Stimulated activated CD8-positive, alpha-beta memory T cell treated with anti-CD3 and anti-CD28 coated beads, Interleukin-4, amount 100 ng/mL, for 24 hours (primary cell): ENCODE results near the gene LRRC59.
A peak's percentile ranks its signal among the peaks of the same experiment; 100 is the strongest.
"Not testable (repeated sequence)": the region's sequence is repeated elsewhere in the genome, so short reads cannot be mapped to it uniquely, and the experiment has no call there.

Experiments used
- DNase-seq: peaks from one replicate; pipeline ENCODE4 v3.0.0-alpha.2; 2020; ENCODE audit warnings: low read depth

The LRRC59 gene

DNA sequence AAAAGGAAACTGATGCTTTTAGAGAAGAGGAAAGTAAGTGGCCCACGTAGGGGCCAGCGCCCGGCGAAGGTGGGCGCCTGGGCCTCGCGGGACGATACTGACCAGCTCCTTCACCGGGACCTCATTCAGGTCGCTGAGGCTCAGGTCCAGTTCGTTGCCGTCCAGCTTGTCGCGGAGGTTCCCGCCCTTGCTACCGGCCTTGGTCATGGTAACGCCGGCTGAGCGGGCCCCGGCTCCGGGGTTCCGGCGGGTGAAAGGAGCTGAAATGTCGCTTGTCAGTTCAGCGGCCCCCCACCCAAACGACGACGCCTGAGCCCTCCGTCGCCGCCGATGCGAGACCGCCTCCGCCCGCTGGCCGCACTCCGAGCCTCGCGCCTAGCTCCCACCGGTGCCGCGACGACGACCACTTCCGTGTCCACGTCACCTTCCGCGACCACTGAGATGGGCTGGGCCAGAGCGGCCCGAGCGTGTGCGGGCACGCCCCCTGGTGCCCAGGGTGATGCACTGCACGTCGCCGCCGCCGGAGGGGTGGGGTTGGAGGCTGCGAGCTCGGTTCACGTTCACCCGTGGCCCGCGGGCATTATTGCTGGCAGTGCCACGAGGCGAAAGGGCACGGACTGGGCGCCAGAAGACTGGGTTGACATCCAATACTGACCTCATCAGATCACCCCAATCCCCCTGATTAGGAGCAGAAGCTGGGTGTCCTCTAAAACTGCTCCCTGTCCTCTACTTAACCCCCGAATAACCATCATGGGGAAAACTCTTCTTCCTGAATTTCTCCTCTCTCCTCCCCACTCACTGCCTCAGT, at the start of gene LRRC59:
Gene LRRC59, minus strand, starts transcription at position 413 of the 808 bp plus-strand sequence. Its CDS starts 206 bp downstream, at position 207.
- peak; percentile 87 for DNase-seq

DNA sequence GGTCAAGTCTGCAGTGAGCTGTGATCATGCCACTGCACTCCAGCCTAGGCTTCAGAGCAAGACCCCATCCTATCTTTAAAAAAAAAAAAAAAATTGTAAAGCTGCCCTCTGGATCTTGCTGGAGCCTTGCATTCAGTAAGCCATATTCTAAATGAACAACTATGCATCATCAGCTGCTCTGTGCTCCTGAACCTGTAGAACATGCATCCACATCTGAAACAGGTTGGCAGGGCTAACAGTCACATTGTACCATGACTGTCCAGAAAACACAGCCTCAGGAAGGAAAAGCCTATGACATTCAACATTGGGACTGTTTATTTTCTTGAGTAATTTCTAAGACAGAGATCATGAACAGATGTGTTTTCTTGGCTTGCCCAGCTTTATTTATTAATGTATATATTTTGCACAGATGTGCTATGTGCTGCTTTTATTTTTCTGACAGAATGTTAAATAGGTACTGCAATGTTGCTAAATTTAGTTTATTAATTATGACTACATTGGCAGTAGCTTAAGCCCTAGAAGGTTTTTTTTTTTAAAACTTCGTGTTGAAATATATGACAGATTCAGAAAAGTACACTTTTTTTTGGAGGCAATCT, 48.5 kb upstream of the LRRC59 start:
- DNase-seq = no peak

- no peak for DNase-seq
Measured at GRCh38 chr17:50444841-50445715, 47.8 kb upstream of the LRRC59 start.

DNA sequence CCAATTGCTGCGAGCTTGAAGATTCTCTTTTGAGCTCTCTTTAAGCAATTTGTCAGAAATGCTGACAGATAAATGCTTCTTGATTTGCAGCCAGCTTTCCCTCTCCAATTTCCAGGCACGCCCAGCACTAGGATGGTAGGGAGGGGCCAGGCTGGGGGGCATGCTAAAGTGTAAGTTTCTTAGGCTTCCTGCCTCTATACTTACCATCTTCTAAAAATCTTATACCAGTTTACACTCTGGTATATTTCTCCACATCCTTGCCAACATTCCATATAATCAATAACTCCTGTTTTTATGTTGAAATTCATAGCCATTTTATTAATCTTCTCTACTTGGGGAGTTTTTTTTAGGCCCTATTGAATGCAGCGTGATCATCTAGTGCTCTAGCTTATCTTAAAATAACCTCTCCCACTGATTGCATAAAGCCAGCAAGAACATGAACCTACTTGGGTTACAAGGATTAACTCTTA, 46.2 kb upstream of the LRRC59 start:
- no peak for DNase-seq

DNA sequence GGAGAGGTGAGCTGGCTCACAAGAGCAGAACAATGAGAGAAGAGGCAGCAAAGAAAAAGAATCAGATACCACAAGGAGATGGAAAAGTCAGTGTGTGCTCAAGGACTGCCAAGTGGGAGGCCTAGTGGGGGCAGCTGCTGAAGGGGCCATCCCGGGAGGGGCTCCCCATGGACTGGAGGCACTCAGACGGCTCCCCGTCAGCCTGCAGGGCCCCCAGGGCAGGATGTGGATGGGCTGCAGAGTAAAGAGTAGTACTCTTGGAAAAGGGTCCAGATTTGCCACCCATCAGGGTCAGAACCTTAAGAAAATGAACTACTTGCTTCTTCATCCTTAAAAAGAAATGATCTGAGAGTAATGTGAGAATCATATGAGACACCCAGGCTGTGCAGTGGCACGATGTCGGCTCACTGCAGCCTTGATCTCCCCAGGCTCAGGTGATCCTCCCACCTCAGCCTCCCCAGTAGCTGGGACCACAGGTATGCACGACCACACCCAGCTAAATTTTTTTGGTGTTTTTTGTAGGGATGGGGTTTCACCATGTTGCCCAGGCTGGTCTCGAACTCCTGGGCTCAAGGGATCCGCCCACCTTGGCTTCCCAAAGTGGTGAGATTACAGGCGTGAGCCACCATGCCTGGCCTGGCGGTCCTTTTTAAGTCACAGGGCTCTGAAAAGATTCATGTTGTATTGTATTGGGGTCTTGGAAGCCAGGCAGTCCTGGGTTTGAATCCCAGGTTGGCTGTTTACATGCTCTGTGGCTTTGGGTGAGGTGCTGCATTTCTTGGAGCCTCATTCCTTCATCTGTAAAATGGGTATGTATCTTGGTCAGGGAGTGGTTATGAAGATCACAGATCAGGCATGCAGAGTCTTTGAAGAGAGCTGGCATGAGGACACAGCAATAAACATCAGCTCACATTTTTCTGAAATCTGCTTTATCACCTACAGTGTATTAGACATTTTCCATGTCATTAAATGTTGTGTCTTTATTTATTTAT, 43.8 kb upstream of the LRRC59 start:
- DNase-seq = no peak

GRCh38 chr17:50440172-50440837, 43.0 kb upstream of the LRRC59 start:
- DNase-seq = no peak

GRCh38 chr17:50439008-50439407, 41.7 kb upstream of the LRRC59 start:
- no peak for DNase-seq

DNA sequence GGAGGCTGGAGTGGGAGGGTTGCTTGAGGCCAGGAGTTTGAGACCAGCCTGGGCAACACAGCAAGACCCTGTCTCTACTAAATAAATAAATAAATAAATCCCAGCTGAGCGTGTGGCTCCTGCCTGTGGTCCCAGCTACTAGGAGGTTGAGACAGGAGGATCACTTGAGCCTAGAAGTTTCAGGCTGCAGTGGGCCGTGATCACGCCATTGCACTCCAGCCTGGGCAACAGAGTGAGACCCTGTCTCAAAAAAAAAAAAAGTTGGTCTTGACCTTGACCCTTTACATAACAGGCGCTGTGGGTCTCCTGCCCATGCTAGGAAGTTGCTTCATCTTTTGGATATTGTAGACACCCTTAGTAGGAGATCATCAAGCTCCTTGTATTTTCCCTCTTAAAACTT, 40.1 kb upstream of the LRRC59 start:
- DNase-seq = no peak

DNA sequence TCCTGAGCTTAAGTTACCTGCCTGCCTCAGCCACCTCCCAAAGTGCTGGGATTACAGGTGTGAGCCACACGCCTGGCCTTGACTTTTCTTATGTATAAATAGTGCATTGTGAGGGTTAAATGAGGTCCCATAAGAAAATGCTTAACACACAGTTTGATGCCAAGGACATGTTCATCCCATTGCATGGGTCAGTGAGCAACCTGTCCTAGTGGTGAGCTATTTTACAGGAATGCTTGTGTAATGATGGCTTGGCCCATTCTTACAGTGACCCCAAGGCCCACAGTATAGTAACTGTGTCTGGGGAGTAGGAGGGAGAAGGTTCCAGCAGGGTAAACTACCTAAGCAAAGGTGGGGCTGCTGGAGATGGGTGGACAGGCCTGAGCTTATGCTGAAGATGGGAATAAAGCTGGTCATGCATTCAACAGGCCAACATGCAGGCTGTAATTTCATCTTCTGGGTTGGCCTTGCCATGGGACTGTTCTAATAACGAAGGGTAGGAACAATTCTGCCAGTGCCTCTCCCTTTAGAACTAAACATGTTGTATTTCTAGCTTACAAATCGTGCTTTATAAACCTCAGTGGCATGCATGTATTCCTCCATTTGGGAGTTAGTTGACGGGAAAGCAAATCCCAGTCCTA, 34.9 kb upstream of the LRRC59 start:
- no peak for DNase-seq

GRCh38 chr17:50430821-50431618, 33.7 kb upstream of the LRRC59 start:
- no peak for DNase-seq

GRCh38 chr17:50429793-50430192, 32.5 kb upstream of the LRRC59 start:
- DNase-seq = no peak

GRCh38 chr17:50428831-50429424, 31.6 kb upstream of the LRRC59 start:
- DNase-seq = no peak

DNA sequence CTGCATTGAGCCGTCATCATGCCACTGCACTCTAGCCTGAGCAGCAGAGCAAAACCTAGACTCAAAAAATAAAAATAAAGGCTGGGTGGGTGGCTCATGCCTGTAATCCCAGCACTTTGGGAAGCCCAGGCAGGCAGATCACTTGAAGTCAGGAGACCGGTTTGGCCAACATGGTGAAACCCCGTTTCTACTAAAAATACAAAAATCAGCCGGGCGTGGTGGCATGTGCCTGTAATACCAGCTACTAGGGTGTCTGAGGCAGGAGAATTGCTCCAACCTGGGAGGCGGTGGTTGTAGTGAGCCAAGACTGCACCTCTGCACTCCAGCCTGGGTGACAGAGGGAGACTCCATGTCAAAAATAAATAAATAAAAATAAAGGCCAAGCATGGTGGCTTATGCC, 30.8 kb upstream of the LRRC59 start:
- not testable (repeated sequence) for DNase-seq

GRCh38 chr17:50426814-50427787, 29.8 kb upstream of the LRRC59 start:
- DNase-seq = no peak

- no peak for DNase-seq
Measured at GRCh38 chr17:50426472-50426782, 29.1 kb upstream of the LRRC59 start.

DNA sequence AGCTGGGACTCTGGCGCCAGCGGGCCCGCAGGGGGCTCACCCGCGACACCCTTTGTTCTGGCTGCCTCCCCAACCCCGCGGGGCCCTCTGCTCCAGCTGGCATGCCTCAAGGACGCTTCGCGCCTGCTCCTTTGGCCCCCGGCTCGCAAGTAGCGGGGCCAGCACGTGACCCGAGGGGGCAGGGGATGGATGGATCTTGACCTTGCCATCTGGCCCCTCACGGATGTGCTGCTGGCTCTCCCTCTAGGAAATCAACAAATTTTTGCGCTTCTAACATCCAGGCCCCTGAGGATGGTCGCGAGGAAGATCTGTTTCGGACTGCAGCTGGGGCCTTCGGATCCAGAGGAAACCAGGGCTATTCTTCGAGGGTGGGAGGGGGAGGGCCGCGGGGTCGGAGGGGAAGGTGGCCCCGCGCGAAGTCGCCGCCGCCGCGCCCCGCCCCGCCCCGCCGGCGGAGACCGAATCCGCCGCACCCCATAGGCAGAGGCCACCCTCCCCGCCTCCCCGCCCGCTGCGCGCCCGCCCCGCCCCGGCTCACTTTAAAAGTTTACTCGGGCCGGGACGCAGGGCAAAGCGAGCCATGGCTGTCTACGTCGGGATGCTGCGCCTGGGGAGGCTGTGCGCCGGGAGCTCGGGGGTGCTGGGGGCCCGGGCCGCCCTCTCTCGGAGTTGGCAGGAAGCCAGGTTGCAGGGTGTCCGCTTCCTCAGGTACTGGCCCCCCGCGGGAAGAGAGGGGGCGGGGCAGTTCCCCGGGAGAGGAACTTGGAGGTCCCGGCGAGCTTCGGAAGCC, 28.6 kb upstream of the LRRC59 start, which contains the start of gene ACSF2:
Gene ACSF2, plus strand, starts transcription at position 537 of the 790 bp plus-strand sequence. Its CDS starts 44 bp downstream, at position 581.
- peak; percentile 62 for DNase-seq
